ENCODE data around the gene EFNA4. TPM values are rescaled to one million over a fixed set of nuclear protein-coding genes. Genes with fewer than 3 reads are reported as not detected.

The EFNA4 gene
- polyA plus RNA-seq, 1 of the 3 experiments (the other 2 are of a cell fraction), result 17.7 TPM

DNA sequence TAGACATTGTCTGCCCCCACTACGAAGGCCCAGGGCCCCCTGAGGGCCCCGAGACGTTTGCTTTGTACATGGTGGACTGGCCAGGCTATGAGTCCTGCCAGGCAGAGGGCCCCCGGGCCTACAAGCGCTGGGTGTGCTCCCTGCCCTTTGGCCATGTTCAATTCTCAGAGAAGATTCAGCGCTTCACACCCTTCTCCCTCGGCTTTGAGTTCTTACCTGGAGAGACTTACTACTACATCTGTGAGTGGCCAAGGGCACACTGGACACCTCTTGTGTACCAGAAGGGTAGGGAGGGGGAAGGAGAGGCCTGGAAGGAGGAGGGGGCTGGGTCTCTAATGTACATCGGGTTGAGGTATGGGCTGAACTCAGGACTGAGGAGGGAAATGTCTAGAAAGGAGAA is 3.2 kb downstream of the EFNA4 start:
- no peak overlapping the region for H3K27ac ChIP-seq (ENCODE audit: low read depth in 2 of 2, low read length in 1 of 2)
- no peak for TF ChIP-seq EP300 (IDR thresholded peaks at IDR 0.05; ENCODE audit: borderline replicate concordance in 1 of 2, low read depth in 1 of 2, low read length in 1 of 2)
- TF ChIP-seq REST (IDR thresholded peaks at IDR 0.05; ENCODE audit: low read depth, low read length), result no peak
- no peak for TF ChIP-seq FOXJ3 (CRISPR knock-in tag; IDR thresholded peaks at IDR 0.05)
- no peak for TF ChIP-seq EZH2phosphoT487 (IDR thresholded peaks at IDR 0.05; ENCODE audit: borderline replicate concordance, low read depth)
- TF ChIP-seq RAD21 (IDR thresholded peaks at IDR 0.05; ENCODE audit: low read length), result no peak
- TF ChIP-seq, protein P1, sequence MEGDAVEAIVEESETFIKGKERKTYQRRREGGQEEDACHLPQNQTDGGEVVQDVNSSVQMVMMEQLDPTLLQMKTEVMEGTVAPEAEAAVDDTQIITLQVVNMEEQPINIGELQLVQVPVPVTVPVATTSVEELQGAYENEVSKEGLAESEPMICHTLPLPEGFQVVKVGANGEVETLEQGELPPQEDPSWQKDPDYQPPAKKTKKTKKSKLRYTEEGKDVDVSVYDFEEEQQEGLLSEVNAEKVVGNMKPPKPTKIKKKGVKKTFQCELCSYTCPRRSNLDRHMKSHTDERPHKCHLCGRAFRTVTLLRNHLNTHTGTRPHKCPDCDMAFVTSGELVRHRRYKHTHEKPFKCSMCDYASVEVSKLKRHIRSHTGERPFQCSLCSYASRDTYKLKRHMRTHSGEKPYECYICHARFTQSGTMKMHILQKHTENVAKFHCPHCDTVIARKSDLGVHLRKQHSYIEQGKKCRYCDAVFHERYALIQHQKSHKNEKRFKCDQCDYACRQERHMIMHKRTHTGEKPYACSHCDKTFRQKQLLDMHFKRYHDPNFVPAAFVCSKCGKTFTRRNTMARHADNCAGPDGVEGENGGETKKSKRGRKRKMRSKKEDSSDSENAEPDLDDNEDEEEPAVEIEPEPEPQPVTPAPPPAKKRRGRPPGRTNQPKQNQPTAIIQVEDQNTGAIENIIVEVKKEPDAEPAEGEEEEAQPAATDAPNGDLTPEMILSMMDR (IDR thresholded peaks at IDR 0.05), result no peak
- no peak for TF ChIP-seq JUND (IDR thresholded peaks at IDR 0.05)
- no peak for TF ChIP-seq GATA2 (CRISPR knock-in tag; IDR thresholded peaks at IDR 0.05)
- H3K79me2 ChIP-seq (ENCODE audit: insufficient read depth), result peaks cover 22% of the 10 kb centered on the region
- peaks cover 9% of the 10 kb centered on the region for H3F3A ChIP-seq (replicated peaks; ENCODE audit: insufficient read depth)
- H3K9me3 ChIP-seq, result no peaks in the 10 kb centered on the region
- no peaks in the 10 kb centered on the region for H4K20me1 ChIP-seq (ENCODE audit: insufficient read depth)
- H3K4me2 ChIP-seq, result no peak overlapping the region
- ChIA-PET POLR2A (interaction anchor here (1.5 kb wide), 1 partner anchor 12 kb away, joined by 3 read pairs; the partner anchor contains the start of gene EFNA3), CTCF (interaction anchor here (3.9 to 29.9 kb wide), 4 partner anchors 11 to 24 kb away, joined by 36 to 573 read pairs (median 80); partner anchors contain the start of genes ADAM15, DCST1, DCST2 and EFNA3)
- no peaks in the 10 kb centered on the region for H3K9me2 ChIP-seq
- H2AFZ ChIP-seq (ENCODE audit: low read depth), result no peak overlapping the region
- no peak overlapping the region for H3K9ac ChIP-seq
- peaks cover 0 to 38% of the 10 kb centered on the region in 2 experiments; a peak in 2 of 4 replicates for H3K4me1 ChIP-seq (ENCODE audit: control insufficient read depth in 1 of 2, insufficient read depth in 2 of 2, low read depth in 1 of 2, low read length in 1 of 2)
- no peak overlapping the region for H3K4me3 ChIP-seq (ENCODE audit: low read depth in 2 of 2, low read length in 1 of 2)
- H3K36me3 ChIP-seq (replicated peaks in 1 of 2; ENCODE audit: control insufficient read depth in 1 of 2, insufficient read depth in 2 of 2, low read length in 1 of 2), result peaks cover 0 to 12% of the 10 kb centered on the region in 2 experiments
- DNase-seq, result no peak
- H3K27me3 ChIP-seq (ENCODE audit: insufficient read depth), result no peaks in the 10 kb centered on the region
- 89% methylated on average over 7 of the region's 8 CpGs for WGBS (ENCODE audit: low lambda C conversion rate)

- H3K4me3 ChIP-seq (ENCODE audit: low read depth in 2 of 2, low read length in 1 of 2), result no peak overlapping the region
- H3K36me3 ChIP-seq (replicated peaks in 1 of 2; ENCODE audit: control insufficient read depth in 1 of 2, insufficient read depth in 2 of 2, low read length in 1 of 2), result peaks cover 0 to 12% of the 10 kb centered on the region in 2 experiments
- no peaks in the 10 kb centered on the region for H4K20me1 ChIP-seq (ENCODE audit: insufficient read depth)
- H3K27me3 ChIP-seq (ENCODE audit: insufficient read depth), result no peaks in the 10 kb centered on the region
- TF ChIP-seq NFIC (IDR thresholded peaks at IDR 0.05; ENCODE audit: borderline replicate concordance) (no peak), EZH2phosphoT487 (IDR thresholded peaks at IDR 0.05; ENCODE audit: borderline replicate concordance, low read depth) (no peak), MXI1 (IDR thresholded peaks at IDR 0.05; ENCODE audit: low read depth, low read length) (no peak), JUND (IDR thresholded peaks at IDR 0.05) (no peak), REST (IDR thresholded peaks at IDR 0.05; ENCODE audit: low read depth, low read length) (no peak), SIN3A (IDR thresholded peaks at IDR 0.05; ENCODE audit: borderline replicate concordance, low read depth, low read length) (no peak), GABPA (IDR thresholded peaks at IDR 0.05; ENCODE audit: low read depth) (no peak), YY1 (IDR thresholded peaks at IDR 0.05; ENCODE audit: low read depth) (no peak)
- TF ChIP-seq, protein P2, sequence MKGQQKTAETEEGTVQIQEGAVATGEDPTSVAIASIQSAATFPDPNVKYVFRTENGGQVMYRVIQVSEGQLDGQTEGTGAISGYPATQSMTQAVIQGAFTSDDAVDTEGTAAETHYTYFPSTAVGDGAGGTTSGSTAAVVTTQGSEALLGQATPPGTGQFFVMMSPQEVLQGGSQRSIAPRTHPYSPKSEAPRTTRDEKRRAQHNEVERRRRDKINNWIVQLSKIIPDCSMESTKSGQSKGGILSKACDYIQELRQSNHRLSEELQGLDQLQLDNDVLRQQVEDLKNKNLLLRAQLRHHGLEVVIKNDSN (IDR thresholded peaks at IDR 0.05; ENCODE audit: borderline replicate concordance, low read depth), result no peak
- TF ChIP-seq, protein P3, sequence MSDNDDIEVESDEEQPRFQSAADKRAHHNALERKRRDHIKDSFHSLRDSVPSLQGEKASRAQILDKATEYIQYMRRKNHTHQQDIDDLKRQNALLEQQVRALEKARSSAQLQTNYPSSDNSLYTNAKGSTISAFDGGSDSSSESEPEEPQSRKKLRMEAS (IDR thresholded peaks at IDR 0.05; ENCODE audit: low read depth), result no peak
- H3K27ac ChIP-seq (ENCODE audit: low read depth in 2 of 2, low read length in 1 of 2), result no peak overlapping the region
- WGBS (ENCODE audit: low lambda C conversion rate), result 94% methylated on average over 2 of the region's 3 CpGs
- peaks cover 0 to 32% of the 10 kb centered on the region in 2 experiments; a peak in 2 of 4 replicates for H3K4me1 ChIP-seq (ENCODE audit: control insufficient read depth in 1 of 2, insufficient read depth in 2 of 2, low read depth in 1 of 2, low read length in 1 of 2)
- no peaks in the 10 kb centered on the region for H3K9me2 ChIP-seq
- peaks cover 22% of the 10 kb centered on the region for H3K79me2 ChIP-seq (ENCODE audit: insufficient read depth)
- H3F3A ChIP-seq (replicated peaks; ENCODE audit: insufficient read depth), result peaks cover 8% of the 10 kb centered on the region
- DNase-seq, result no peak
- H3K9ac ChIP-seq, result no peak overlapping the region
- ChIA-PET POLR2A (no interaction called here), CTCF (interaction anchor here (2.4 to 29.9 kb wide), 4 partner anchors 9 to 26 kb away, joined by 10 to 573 read pairs (median 80); partner anchors contain the start of genes ADAM15, DCST1, DCST2 and EFNA3)
- no peaks in the 10 kb centered on the region for H3K9me3 ChIP-seq
- H2AFZ ChIP-seq (ENCODE audit: low read depth), result no peak overlapping the region
- H3K4me2 ChIP-seq, result no peak overlapping the region
These were observed 5.1 kb downstream of the EFNA4 start for GRCh38 chr1:155068599-155068998.
